K562 (cell line): ENCODE data around the gene KLHL33. TPM values are rescaled to one million over a fixed set of nuclear protein-coding genes. Genes with fewer than 3 reads are reported as not detected.

Source experiments
- GABPA ChIP-seq: fragments of 200-800 bp; sonication (Bioruptor generic); conservative IDR thresholded peaks from 2 replicates; pipeline ENCODE4 v1.6.1; 2016; ENCODE audit warnings: low read depth, missing genetic modification characterization, missing compliant biosample characterization
- SMARCA4 ChIP-seq: fragments of 450-650 bp; IDR thresholded peaks from 2 replicates; pipeline ENCODE4 v1.6.1; 2016
- TAF1 ChIP-seq: IDR thresholded peaks from 2 replicates; pipeline ENCODE4 v1.6.1; 2011; ENCODE audit warnings: mild to moderate bottlenecking, low read length, moderate library complexity; ENCODE audit not compliant: insufficient read depth, control insufficient read depth, severe bottlenecking; ENCODE audit errors: extremely low read depth
- polyA plus RNA-seq, 8 experiments: library from polyadenylated mRNA; depleted of rRNA in 4 of 8; stranded (reverse) in 5 of 8; unstranded in 3 of 8; fragments of >200 nt; fragmentation: Nextera tagmentation in 2 of 8; fragmentation: Illumina TruSeq in 1 of 8; extraction: Ambion mirVana in 2 of 8; extraction: Trizol in 1 of 8; gene quantifications; 2 replicates each; pipeline versions ENCODE4 v1.2.1 to v1.2.3, GENCODE V29; 2011 to 2014; ENCODE audit warnings: inconsistent platforms in 1 of 8, missing spikeins in 1 of 8
- total RNA-seq, 7 experiments: library from RNA; depleted of rRNA in 6 of 7; stranded (reverse); fragments of >200 nt in 6 of 7; fragmentation: Illumina TruSeq in 2 of 7; extraction: Trizol in 2 of 7; gene quantifications; 2 replicates each; pipeline versions ENCODE4 v1.2.1 to v1.2.3, GENCODE V29; 2011 to 2021; ENCODE audit warnings: low replicate concordance in 1 of 7
- TF ChIP-seq, protein P1 (sequence below), 2 experiments: fragments of 450-650 bp; formaldehyde crosslinking in 1 of 2; IDR thresholded peaks; 2 replicates each; pipeline versions ENCODE4 v1.4.0 to v1.6.1; 2014 to 2020; ENCODE audit warnings: mild to moderate bottlenecking in 2 of 2, borderline replicate concordance in 1 of 2, low read depth in 1 of 2
- TF ChIP-seq, protein P2 (sequence below), 2 experiments: fragments of 450-650 bp; IDR thresholded peaks; 2 replicates each; pipeline ENCODE4 v1.6.1; 2016; ENCODE audit warnings: mild to moderate bottlenecking in 2 of 2, borderline replicate concordance in 1 of 2, low read depth in 1 of 2, moderate library complexity in 1 of 2
- TF ChIP-seq, protein P3 (sequence below): sonication (generic); formaldehyde crosslinking; IDR thresholded peaks from 2 replicates; pipeline ENCODE4 v1.8.1; 2023; ENCODE audit warnings: mild to moderate bottlenecking, missing genetic modification reagents

Gene KLHL33
- total and polyA plus RNA-seq, 9 of the 15 experiments (the other 6 are each of a cell fraction or from before 2014, with no cell fraction given), result 0.04 to 0.27 (median 0.13) TPM; not detected in 6

DNA sequence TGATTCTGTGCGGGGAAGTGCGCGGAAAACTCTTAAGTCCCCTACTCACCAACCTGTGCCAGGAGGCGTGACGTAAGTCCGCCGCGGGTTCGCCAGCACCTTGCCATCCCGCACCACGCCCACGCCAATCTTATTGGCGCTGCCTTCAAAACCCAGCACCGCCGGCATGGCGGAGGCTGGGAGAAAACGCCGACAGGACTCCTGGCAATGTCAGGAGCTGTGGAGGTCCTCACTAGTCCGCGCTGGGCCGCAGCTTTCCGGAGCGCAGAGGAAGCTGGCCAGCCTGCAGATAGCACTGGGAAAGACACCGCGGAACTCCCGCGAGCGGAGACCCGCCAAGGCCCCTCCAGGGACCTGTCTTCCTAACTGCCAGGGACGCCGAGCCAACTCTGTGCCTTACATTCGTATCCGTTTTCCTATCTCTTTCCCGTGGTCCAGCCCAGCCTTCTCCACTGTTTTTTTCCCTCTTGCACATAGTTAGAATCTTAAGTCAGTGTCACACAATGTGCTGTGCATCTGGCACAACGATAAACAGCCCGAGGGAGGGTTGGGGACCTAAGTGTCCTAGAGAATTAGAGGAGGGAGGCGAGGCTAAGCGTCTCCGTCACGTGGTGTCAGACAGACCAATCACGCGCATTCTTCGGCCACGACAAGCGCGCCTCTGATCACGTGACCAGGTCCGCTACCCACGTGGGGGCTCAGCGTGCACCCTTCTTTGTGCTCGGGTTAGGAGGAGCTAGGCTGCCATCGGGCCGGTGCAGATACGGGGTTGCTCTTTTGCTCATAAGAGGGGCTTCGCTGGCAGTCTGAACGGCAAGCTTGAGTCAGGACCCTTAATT is 18.8 kb upstream of the KLHL33 start, which contains the start of the genes APEX1 and OSGEP (continued):
- TF ChIP-seq, protein P1, sequence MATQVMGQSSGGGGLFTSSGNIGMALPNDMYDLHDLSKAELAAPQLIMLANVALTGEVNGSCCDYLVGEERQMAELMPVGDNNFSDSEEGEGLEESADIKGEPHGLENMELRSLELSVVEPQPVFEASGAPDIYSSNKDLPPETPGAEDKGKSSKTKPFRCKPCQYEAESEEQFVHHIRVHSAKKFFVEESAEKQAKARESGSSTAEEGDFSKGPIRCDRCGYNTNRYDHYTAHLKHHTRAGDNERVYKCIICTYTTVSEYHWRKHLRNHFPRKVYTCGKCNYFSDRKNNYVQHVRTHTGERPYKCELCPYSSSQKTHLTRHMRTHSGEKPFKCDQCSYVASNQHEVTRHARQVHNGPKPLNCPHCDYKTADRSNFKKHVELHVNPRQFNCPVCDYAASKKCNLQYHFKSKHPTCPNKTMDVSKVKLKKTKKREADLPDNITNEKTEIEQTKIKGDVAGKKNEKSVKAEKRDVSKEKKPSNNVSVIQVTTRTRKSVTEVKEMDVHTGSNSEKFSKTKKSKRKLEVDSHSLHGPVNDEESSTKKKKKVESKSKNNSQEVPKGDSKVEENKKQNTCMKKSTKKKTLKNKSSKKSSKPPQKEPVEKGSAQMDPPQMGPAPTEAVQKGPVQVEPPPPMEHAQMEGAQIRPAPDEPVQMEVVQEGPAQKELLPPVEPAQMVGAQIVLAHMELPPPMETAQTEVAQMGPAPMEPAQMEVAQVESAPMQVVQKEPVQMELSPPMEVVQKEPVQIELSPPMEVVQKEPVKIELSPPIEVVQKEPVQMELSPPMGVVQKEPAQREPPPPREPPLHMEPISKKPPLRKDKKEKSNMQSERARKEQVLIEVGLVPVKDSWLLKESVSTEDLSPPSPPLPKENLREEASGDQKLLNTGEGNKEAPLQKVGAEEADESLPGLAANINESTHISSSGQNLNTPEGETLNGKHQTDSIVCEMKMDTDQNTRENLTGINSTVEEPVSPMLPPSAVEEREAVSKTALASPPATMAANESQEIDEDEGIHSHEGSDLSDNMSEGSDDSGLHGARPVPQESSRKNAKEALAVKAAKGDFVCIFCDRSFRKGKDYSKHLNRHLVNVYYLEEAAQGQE (IDR thresholded peaks at IDR 0.05; ENCODE audit: borderline replicate concordance), result peak; percentile 98
- TF ChIP-seq, protein P1 (CRISPR knock-in tag; IDR thresholded peaks at IDR 0.05; ENCODE audit: low read depth), result no peak
- TF ChIP-seq, protein P2, sequence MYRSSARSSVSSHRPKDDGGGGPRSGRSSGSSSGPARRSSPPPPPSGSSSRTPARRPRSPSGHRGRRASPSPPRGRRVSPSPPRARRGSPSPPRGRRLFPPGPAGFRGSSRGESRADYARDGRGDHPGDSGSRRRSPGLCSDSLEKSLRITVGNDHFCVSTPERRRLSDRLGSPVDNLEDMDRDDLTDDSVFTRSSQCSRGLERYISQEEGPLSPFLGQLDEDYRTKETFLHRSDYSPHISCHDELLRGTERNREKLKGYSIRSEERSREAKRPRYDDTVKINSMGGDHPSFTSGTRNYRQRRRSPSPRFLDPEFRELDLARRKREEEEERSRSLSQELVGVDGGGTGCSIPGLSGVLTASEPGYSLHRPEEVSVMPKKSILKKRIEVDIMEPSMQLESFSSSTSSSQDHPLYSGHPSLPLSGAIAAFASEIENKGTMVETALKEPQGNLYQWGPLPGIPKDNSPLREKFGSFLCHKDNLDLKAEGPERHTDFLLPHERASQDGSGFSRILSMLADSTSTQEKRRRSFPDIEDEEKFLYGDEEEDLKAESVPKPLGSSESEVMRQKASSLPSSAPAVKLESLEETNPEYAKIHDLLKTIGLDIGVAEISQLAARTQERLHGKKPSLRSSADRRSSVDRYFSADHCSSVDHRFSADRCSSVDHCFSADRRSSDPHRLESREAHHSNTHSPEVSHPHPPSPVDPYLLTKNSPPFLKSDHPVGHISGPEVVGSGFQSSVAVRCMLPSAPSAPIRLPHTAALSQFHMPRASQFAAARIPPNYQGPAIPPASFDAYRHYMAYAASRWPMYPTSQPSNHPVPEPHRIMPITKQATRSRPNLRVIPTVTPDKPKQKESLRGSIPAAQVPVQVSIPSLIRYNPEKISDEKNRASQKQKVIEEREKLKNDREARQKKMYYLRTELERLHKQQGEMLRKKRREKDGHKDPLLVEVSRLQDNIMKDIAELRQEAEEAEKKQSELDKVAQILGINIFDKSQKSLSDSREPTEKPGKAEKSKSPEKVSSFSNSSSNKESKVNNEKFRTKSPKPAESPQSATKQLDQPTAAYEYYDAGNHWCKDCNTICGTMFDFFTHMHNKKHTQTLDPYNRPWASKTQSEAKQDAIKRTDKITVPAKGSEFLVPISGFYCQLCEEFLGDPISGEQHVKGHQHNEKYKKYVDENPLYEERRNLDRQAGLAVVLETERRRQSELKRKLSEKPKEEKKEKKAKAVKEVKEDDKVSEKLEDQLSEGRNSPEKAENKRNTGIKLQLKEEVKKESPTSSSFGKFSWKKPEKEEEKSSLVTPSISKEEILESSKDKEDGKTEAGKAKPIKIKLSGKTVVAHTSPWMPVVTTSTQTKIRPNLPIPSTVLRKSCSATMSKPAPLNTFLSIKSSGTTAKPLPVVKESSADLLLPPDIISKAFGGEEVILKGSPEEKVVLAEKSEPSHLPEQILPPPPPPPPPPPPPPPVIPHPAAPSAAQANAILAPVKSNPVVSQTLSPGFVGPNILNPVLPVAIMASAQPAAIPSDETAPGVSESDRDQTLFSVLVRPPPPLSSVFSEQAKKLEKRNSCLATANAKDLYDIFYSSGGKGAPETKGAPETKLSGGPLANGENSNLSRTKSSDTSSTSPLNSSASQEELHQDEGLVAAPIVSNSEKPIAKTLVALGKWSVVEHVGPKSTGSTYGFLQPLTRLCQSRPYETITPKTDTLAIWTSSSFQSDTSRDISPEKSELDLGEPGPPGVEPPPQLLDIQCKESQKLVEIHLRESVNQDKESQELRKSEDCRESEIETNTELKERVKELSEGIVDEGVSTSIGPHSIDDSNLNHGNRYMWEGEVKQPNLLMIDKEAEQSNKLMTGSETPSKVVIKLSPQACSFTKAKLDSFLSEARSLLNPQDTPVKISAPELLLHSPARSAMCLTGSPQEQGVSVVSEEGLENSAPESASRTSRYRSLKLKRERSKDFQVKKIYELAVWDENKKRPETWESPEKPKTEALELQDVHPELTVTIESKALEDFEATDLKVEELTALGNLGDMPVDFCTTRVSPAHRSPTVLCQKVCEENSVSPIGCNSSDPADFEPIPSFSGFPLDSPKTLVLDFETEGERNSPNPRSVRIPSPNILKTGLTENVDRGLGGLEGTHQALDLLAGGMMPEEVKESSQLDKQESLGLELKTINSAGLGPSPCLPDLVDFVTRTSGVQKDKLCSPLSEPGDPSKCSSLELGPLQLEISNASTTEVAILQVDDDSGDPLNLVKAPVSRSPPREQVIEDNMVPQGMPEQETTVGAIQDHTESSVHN (IDR thresholded peaks at IDR 0.05; ENCODE audit: borderline replicate concordance in 1 of 2, low read depth in 1 of 2), result no peak
- TF ChIP-seq SMARCA4 (0 out of 2 replicates have a peak, but pooled peaks have one; percentile 20), TAF1 (peak; percentile 82), GABPA (tag) (peak; percentile 53; the same call in 1 of the 2 replicates)
- TF ChIP-seq, protein P3, sequence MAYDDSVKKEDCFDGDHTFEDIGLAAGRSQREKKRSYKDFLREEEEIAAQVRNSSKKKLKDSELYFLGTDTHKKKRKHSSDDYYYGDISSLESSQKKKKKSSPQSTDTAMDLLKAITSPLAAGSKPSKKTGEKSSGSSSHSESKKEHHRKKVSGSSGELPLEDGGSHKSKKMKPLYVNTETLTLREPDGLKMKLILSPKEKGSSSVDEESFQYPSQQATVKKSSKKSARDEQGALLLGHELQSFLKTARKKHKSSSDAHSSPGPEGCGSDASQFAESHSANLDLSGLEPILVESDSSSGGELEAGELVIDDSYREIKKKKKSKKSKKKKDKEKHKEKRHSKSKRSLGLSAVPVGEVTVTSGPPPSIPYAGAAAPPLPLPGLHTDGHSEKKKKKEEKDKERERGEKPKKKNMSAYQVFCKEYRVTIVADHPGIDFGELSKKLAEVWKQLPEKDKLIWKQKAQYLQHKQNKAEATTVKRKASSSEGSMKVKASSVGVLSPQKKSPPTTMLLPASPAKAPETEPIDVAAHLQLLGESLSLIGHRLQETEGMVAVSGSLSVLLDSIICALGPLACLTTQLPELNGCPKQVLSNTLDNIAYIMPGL (CRISPR knock-in tag), result no peak
